GM12865 (cell line): ENCODE data around the gene BCL6B.

Source experiments
- DNase-seq: peaks from one replicate; pipeline ENCODE4 v3.0.0; 2010; ENCODE audit warnings: low read depth
- H3K4me3 ChIP-seq: 2 replicates; pipeline ENCODE4 v1.5.1; 2011; ENCODE audit warnings: mild to moderate bottlenecking, low read depth, low read length, control low read depth
- TF ChIP-seq, protein P1 (sequence below): IDR thresholded peaks from 2 replicates; pipeline ENCODE4 v1.5.1; 2011; ENCODE audit warnings: low read length, control low read depth, low read depth, inconsistent platforms; ENCODE audit not compliant: insufficient read depth; ENCODE audit errors: missing control alignments

The BCL6B gene

DNA sequence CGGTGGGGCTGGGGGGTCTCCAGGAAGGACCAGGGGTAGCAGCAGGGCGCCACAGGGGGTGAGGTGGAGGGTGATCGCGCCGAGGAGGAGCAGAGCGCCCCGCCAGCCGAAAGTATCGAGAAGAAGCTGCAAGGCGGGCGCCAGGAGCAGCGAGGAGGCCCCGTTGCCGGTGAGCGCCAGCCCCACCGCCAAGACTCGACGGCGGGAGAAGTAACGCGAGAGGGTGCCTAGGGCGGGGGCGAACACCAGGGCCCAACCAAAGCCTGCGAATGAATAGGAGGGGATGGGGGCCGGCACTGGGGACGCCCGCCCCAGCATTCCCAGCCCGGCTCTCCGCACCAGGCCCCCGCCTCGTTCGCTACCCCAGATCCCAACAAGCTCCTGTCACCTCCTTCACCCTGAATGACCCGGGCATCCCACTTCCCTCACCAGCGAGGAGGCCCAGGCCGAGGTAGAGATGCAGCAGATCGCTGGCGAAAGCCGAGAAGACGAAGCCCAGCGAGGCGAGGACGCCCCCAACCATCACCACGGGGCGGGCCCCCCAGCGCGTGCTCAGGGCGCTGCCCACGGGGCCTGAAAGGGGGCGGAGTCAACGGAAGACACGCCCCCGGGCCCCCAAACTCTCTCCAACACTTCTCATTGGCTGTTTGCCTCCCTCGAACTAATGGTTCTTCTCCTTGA is 19.8 kb downstream of the BCL6B start:
- no peak for DNase-seq
- TF ChIP-seq, protein P1, sequence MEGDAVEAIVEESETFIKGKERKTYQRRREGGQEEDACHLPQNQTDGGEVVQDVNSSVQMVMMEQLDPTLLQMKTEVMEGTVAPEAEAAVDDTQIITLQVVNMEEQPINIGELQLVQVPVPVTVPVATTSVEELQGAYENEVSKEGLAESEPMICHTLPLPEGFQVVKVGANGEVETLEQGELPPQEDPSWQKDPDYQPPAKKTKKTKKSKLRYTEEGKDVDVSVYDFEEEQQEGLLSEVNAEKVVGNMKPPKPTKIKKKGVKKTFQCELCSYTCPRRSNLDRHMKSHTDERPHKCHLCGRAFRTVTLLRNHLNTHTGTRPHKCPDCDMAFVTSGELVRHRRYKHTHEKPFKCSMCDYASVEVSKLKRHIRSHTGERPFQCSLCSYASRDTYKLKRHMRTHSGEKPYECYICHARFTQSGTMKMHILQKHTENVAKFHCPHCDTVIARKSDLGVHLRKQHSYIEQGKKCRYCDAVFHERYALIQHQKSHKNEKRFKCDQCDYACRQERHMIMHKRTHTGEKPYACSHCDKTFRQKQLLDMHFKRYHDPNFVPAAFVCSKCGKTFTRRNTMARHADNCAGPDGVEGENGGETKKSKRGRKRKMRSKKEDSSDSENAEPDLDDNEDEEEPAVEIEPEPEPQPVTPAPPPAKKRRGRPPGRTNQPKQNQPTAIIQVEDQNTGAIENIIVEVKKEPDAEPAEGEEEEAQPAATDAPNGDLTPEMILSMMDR = no peak
- no peak overlapping the region for H3K4me3 ChIP-seq

DNA sequence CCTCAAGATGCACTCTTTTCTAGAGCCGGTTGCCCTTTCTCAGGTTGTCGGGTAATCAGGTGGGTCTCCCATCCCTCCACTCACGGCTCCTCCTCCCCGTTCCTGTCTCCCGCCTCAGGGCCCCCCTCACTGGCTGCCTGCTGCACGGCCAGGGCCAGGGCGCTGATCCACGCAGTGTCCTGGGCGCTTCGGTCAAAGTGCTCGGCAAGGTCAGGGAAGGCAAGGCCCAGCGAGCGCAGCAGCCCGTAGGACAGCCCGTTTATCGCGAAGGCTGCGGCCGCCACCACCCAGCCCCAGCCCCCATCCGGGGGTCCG is 20.3 kb downstream of the BCL6B start:
- no peak overlapping the region for H3K4me3 ChIP-seq
- DNase-seq = no peak
- TF ChIP-seq, protein P1 = no peak

DNA sequence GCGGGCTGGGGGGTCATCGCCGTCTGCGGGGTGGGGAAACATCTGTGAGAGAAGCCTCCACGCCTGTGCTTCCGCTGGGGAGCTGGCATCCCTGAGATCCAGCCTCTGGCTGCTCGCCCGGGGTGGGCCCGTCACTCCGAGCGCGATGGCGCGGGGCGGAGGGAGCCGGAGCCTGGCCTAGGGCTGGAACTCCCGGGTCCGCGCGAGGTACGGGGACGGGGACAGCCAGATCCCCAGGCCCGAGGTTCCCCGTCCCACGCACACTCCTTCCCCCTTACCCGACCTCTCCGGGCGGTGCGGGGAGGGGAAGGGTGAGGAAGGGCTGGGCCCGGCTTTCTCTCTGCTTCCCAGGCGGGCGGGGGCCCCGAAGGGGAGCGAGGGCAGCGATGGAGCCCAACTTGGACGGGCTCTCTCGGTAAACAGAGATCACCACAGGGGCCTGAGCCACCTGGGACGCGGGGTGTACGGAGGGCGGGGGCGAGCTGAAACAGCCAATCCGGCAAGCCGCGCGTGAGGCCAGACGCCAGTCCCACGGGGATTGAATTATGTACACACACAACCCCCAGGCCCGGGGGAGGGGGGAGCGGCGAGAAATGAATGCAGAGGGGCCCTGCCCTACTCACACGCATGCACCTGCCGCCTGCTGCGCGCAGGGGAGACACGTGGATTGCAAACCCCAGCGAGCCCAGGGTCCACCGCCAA is 20.8 kb downstream of the BCL6B start, which contains the start of gene SLC16A11:
Gene SLC16A11 (minus strand): TSS at position 596 of the 702 bp plus-strand sequence. CDS start 579 bp downstream, at position 17.
- no peak for DNase-seq
- TF ChIP-seq, protein P1 = no peak
- H3K4me3 ChIP-seq = no peak within 1 kb of the TSS

- H3K4me3 ChIP-seq = peak overlapping the region; percentile 57
- TF ChIP-seq, protein P1 = peak; percentile 59
- DNase-seq = peak; percentile 82
Observed at GRCh38 chr17:7045492-7046126, 22.8 kb downstream of the BCL6B start.

DNA sequence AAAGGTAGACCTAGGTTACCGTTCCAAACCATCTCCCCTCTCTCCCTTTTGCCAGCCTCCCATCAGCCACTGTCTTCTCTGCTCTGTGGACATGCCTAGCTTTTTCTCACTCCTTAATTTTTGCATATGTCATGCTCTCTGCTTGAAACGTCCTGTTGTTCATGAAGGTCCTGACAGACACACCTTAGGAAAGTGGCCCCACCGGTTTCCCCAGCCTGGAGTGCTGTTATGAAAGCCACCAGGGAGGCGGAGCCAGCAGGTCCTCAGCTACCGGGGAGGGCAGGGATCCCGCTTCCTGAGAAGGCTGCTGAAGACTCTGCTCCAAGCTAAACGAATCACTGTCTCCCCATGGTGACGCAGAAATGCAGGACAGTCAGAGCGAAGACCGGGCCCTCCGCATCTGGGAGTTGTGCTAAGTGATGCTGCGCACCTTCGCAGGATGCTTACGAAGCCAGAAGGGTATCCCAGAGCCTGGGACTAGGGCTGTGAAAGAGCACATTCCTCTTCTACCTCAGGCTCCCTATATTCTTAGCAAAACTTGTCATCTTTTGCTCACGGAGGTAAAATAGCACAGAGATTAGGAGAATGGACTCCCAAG is 23.4 kb downstream of the BCL6B start:
- no peak for DNase-seq
- peak overlapping the region; percentile 57 for H3K4me3 ChIP-seq
- TF ChIP-seq, protein P1 = no peak

- peak; percentile 89 for DNase-seq
- H3K4me3 ChIP-seq = peak overlapping the region; percentile 57
Observed at GRCh38 chr17:7046725-7047397, 24.0 kb downstream of the BCL6B start.

DNA sequence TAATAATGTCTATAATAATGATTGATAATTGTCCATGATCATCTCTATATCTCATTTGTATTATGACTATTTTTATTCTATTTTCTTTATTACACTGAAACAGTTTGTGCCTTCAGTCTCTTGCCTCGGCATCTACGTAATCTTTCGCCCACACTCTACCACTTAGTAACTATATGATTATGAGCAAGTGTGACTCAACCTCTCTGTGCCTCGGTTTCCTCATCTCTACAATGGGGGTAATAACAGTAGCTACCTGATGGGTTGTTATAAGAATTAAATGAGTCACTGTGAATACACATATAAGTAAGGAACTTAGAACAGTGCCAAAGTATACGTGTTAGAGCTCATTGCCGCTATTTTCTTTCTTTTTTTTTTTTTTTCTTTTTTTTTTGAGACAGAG is 24.7 kb downstream of the BCL6B start:
- no peak for DNase-seq
- TF ChIP-seq, protein P1 = no peak
- no peak overlapping the region for H3K4me3 ChIP-seq
